SU-DHL-6 (cell line): ENCODE results near the gene RPL36AL.
A peak's percentile ranks its signal among the peaks of the same experiment; 100 is the strongest.

Source experiments
- H2AFZ ChIP-seq: fragments of 200-600 bp; sonication (generic); 2 replicates; pipeline ENCODE4 v1.6.1; 2014; ENCODE audit warnings: low read depth, mild to moderate bottlenecking, moderate library complexity, mixed read lengths, antibody characterized with exemption, low read length; ENCODE audit not compliant: severe bottlenecking
- H3F3A ChIP-seq: fragments of 200-600 bp; shearing (Covaris generic); 2 replicates; pipeline ENCODE4 v1.6.0; 2016; ENCODE audit warnings: antibody characterized with exemption, mild to moderate bottlenecking; ENCODE audit not compliant: insufficient read depth
- H3K27ac ChIP-seq: fragments of 200-600 bp; sonication (generic); 2 replicates; pipeline ENCODE4 v1.5.1; 2016; ENCODE audit warnings: low read depth, mild to moderate bottlenecking, low read length, moderate library complexity, mixed read lengths
- H3K27me3 ChIP-seq: fragments of 200-600 bp; sonication (generic), shearing (Covaris generic); 2 replicates; pipeline ENCODE4 v1.6.0; 2014; ENCODE audit warnings: mild to moderate bottlenecking, low read length
- H3K36me3 ChIP-seq: fragments of 200-600 bp; sonication (generic); 2 replicates; pipeline ENCODE4 v1.6.1; 2014; ENCODE audit warnings: mild to moderate bottlenecking, low read length, mixed read lengths
- H3K4me2 ChIP-seq: fragments of 300-600, 200-600 bp; shearing (Covaris generic), sonication (generic); 2 replicates; pipeline ENCODE4 v1.6.0; 2014; ENCODE audit warnings: low read length, low read depth, mild to moderate bottlenecking; ENCODE audit not compliant: poor library complexity, severe bottlenecking
- H3K4me3 ChIP-seq: fragments of 200-600 bp; sonication (generic); 2 replicates; pipeline ENCODE4 v1.5.1; 2014; ENCODE audit warnings: antibody characterized with exemption, low read length, mild to moderate bottlenecking, mixed read lengths; ENCODE audit not compliant: insufficient read depth, poor library complexity, severe bottlenecking
- H3K79me2 ChIP-seq: fragments of 200-600 bp; sonication (generic); 2 replicates; pipeline ENCODE4 v1.6.1; 2014; ENCODE audit warnings: mild to moderate bottlenecking, low read length, moderate library complexity; ENCODE audit not compliant: insufficient read depth
- H3K9ac ChIP-seq: fragments of 200-600 bp; sonication (generic); 2 replicates; pipeline ENCODE4 v1.7.0; 2014; ENCODE audit warnings: mild to moderate bottlenecking, low read length
- H3K9me2 ChIP-seq: fragments of 200-600 bp; sonication (generic); replicated peaks from 2 replicates; pipeline ENCODE4 v1.6.1; 2014; ENCODE audit warnings: low read length; ENCODE audit not compliant: insufficient read depth
- H3K9me3 ChIP-seq: fragments of 200-600 bp; sonication (generic); 2 replicates; pipeline ENCODE4 v1.6.1; 2014; ENCODE audit warnings: low read length, mixed read lengths; ENCODE audit not compliant: insufficient read depth
- H4K20me1 ChIP-seq: fragments of 200-600 bp; sonication (generic); 2 replicates; pipeline ENCODE4 v1.6.1; 2014; ENCODE audit warnings: low read depth, mild to moderate bottlenecking, antibody characterized with exemption, low read length, moderate library complexity, mixed read lengths
- EZH2phosphoT487 ChIP-seq: fragments of 200-600 bp; sonication (generic), shearing (Covaris generic); conservative IDR thresholded peaks from 2 replicates; pipeline ENCODE4 v1.6.1; 2018; ENCODE audit warnings: mild to moderate bottlenecking, antibody characterized with exemption, low read length, moderate library complexity, mixed read lengths
- TF ChIP-seq, protein P1 (sequence below): fragments of 200-600 bp; sonication (generic); IDR thresholded peaks from one replicate; pipeline ENCODE4 v1.5.1; 2017; ENCODE audit warnings: antibody characterized with exemption, mild to moderate bottlenecking, low read length, moderate library complexity; ENCODE audit not compliant: insufficient read depth, poor library complexity, severe bottlenecking

Gene RPL36AL

DNA sequence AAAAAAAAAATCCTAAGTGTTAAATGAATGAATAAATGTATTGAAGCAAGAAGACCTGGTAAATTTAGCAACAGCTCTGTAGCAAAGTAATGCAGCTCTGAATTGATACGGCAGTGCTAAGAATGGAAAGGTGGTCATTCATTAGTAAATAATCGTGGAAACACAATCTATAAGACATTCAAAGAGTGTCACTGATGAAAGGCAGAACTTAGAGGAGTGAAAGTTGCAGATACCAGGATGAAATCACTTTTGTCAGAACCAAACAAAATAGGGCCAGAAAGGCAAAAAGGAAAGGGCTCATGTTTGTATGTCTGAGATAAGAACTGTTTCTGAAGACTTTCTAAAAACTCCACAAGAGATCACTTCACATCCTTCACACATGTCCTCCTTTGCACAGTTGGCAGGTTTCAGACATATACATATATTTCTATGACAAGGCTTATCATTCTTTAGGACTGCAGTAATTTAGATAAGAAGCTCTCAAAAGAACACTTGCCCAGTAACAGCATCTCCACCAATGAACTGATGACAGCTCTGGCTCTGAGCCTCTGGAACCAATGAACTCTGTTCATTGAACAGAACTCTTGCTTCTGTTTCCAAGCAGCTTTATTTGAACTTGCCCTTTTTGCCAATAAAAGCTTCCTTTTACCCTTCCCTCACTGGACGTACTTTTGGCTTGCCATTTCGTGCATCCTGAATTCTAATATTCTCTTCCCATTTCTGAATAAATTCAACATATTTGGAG lies 25.9 kb downstream of the RPL36AL start:
- no peak for TF ChIP-seq EZH2phosphoT487
- TF ChIP-seq, protein P1, sequence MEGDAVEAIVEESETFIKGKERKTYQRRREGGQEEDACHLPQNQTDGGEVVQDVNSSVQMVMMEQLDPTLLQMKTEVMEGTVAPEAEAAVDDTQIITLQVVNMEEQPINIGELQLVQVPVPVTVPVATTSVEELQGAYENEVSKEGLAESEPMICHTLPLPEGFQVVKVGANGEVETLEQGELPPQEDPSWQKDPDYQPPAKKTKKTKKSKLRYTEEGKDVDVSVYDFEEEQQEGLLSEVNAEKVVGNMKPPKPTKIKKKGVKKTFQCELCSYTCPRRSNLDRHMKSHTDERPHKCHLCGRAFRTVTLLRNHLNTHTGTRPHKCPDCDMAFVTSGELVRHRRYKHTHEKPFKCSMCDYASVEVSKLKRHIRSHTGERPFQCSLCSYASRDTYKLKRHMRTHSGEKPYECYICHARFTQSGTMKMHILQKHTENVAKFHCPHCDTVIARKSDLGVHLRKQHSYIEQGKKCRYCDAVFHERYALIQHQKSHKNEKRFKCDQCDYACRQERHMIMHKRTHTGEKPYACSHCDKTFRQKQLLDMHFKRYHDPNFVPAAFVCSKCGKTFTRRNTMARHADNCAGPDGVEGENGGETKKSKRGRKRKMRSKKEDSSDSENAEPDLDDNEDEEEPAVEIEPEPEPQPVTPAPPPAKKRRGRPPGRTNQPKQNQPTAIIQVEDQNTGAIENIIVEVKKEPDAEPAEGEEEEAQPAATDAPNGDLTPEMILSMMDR = no peak

GRCh38 chr14:49593016-49593415 lies 27.4 kb downstream of the RPL36AL start:
- no peak overlapping the region for H3K4me3 ChIP-seq
- no peaks in the 10 kb centered on the region for H4K20me1 ChIP-seq
- peaks cover 11% of the 10 kb centered on the region for H3K79me2 ChIP-seq
- H3K9ac ChIP-seq = no peak overlapping the region
- H3K4me2 ChIP-seq = no peak overlapping the region
- peaks cover 12% of the 10 kb centered on the region for H3F3A ChIP-seq
- no peaks in the 10 kb centered on the region for H3K9me3 ChIP-seq
- H2AFZ ChIP-seq = no peak overlapping the region
- TF ChIP-seq, protein P1 = no peak
- no peak for TF ChIP-seq EZH2phosphoT487
- no peaks in the 10 kb centered on the region for H3K9me2 ChIP-seq
- no peaks in the 10 kb centered on the region for H3K27me3 ChIP-seq
- H3K36me3 ChIP-seq = no peaks in the 10 kb centered on the region
- no peak overlapping the region for H3K27ac ChIP-seq

More for the DNA sequence above, 25.9 kb downstream of the RPL36AL start:
- Histone ChIP-seq H3K9ac (no peak overlapping the region), H3K9me2 (no peaks in the 10 kb centered on the region), H3F3A (peaks cover 9% of the 10 kb centered on the region), H2AFZ (no peak overlapping the region), H3K4me2 (no peak overlapping the region), H3K27ac (no peak overlapping the region), H3K27me3 (no peaks in the 10 kb centered on the region), H3K79me2 (peaks cover 26% of the 10 kb centered on the region), H3K9me3 (no peaks in the 10 kb centered on the region), H3K4me3 (no peak overlapping the region), H4K20me1 (no peaks in the 10 kb centered on the region), H3K36me3 (no peaks in the 10 kb centered on the region)

DNA sequence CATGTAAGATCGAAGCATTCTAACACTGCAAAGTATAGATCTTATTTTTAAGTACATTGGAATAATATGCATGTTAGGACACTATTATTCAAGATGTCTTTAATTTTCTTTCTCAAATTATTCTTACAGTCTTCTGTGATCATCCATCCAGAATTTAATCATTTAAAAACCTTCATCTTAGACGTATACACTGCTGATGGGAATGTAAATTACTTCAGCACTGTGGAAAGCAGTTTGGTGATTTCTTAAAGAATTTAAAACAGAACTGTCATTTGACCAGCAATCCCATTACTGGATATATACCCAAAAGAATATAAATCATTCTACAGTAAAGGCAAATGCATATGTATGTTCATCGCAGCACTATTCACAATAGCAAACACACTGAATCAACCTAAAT lies 31.0 kb downstream of the RPL36AL start:
- TF ChIP-seq EZH2phosphoT487 = no peak
- Histone ChIP-seq H4K20me1 (peaks cover 7% of the 10 kb centered on the region), H3K4me3 (no peak overlapping the region), H3K9me2 (no peaks in the 10 kb centered on the region), H3K4me2 (no peak overlapping the region), H3F3A (peaks cover 30% of the 10 kb centered on the region), H3K79me2 (peaks cover 18% of the 10 kb centered on the region), H2AFZ (no peak overlapping the region), H3K27me3 (no peaks in the 10 kb centered on the region), H3K9me3 (no peaks in the 10 kb centered on the region), H3K27ac (no peak overlapping the region), H3K9ac (no peak overlapping the region), H3K36me3 (peaks cover 10% of the 10 kb centered on the region)

DNA sequence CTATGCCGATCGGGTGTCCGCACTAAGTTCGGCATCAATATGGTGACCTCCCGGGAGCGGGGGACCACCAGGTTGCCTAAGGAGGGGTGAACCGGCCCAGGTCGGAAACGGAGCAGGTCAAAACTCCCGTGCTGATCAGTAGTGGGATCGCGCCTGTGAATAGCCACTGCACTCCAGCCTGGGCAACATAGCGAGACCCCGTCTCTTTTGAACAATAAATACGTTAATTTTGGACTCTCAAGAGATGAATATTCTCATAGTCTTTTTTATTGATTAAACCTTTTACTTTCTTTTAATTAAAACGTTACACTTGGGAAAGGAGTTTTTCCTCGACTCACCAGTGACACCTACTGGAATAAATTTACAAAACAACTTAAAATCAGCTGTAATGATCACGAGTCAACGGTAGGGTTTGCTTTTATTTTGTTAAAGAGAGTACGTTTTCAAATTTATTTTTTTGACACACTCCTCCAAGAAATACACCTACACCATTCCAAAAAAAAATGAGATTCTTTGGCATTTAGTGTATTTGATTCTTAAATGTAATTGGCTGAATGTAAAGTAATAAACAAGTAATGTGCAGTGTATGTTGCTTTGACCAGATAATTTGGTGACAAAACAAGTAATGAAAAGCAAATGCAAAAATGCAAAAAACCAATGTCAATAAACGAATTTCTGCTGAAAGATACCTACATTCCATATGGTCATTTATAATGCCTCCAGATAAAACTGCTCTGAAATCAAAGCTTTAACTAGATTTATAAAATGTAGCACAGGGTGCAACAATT lies 33.6 kb downstream of the RPL36AL start:
- H3F3A ChIP-seq = peaks cover 55% of the 10 kb centered on the region
- no peaks in the 10 kb centered on the region for H3K9me3 ChIP-seq
- peak overlapping the region; percentile 83 for H3K27ac ChIP-seq
- H2AFZ ChIP-seq = no peak overlapping the region
- H3K9me2 ChIP-seq = no peaks in the 10 kb centered on the region
- peak overlapping the region; percentile 47 for H3K4me3 ChIP-seq
- H3K36me3 ChIP-seq = peaks cover 32% of the 10 kb centered on the region
- peaks cover 26% of the 10 kb centered on the region for H4K20me1 ChIP-seq
- no peaks in the 10 kb centered on the region for H3K27me3 ChIP-seq
- H3K9ac ChIP-seq = peak overlapping the region; percentile 94; the same call in 1 of the 2 replicates
- TF ChIP-seq, protein P1 = peak; percentile 93
- no peak for TF ChIP-seq EZH2phosphoT487
- H3K79me2 ChIP-seq = peaks cover 44% of the 10 kb centered on the region
- H3K4me2 ChIP-seq = peak overlapping the region; percentile 60
